Measurements from ENCODE around the gene TBX18.

The TBX18 gene

GRCh38 chr6:84764332-84765049 lies at the start of gene TBX18:
TSS of gene TBX18 (minus strand) at chr6:84764598. CDS start at chr6:84764181, 417 bp downstream.
- peak; percentile 93 for DNase-seq

GRCh38 chr6:84811351-84811750 lies 47.0 kb upstream of the TBX18 start:
- DNase-seq = no peak

DNA sequence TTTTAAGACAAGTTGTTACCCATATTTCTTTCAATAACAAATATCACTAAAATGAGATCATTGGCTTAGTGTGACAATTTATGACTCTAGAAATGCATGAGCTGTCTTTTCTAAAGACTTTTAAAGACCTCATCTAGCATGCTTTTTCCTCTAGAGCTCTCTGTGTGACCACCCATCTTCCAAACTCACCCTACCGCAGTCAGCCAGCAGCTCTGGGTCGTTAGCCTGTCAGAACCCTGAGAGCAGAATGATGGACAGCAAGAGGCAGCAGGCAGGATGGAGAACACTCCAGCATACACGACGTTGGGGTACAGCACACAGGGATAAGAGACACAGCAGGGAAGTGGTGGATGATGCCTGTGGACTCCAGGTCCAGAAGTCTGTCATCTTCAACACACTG lies 45.1 kb upstream of the TBX18 start:
- DNase-seq = no peak

GRCh38 chr6:84808491-84809061 lies 44.2 kb upstream of the TBX18 start:
- DNase-seq = no peak

DNA sequence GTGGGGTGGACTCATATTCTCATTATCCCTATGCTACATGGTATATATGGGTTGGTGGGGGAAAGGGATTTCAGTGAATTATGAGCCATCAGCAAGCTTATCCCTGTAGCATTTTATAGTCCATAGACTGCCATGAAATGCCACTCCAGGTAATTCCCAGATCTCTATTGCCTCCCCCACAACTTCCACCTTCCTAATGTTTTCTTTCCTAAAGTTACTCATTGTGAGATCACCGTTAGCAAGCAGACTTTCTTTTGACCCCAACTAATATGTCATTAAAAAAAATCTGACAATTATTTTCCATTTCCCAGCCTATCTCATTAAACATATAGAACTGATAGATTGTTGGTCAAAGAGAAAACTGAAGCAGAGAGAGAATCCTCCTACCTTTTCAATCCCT lies 40.7 kb upstream of the TBX18 start:
- no peak for DNase-seq

DNA sequence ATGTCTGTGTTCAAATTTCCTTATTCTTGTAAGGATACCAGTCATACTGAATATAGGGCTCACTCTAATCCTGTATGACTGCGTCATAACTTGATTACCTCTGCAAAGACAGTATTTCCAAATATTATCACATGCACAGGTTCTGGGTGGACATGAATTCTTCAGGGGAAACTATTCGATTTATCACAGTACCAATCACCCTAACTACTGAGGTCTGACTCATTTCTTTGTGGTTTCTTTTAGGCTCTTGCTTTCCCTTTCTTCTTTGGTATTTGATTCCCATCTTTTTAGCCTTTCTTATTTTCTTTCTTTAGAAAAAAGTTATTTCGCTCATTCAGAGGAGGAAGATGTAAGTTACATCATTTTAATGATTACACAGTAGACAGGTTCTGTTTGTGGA lies 40.3 kb upstream of the TBX18 start:
- no peak for DNase-seq

GRCh38 chr6:84801250-84801649 lies 36.9 kb upstream of the TBX18 start:
- DNase-seq = no peak

DNA sequence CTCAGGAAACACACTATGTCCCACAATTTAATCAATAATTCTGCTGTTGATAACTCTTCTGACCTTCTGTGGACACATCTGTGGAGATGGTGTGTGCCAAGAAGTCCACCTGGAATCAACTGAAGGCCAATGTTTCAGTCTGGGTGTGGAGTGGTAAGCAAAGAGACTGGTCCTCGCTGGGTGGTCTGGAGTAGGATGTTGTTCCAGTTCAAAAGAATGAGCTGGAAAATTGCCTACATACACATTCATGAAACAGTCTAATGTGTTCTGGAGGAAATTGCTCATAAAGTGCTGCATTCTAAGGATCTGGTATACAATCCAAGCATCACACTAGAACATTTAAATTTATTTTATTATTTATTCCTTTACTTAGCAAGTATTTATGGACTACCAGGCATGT lies 33.9 kb upstream of the TBX18 start:
- DNase-seq = no peak

- no peak for DNase-seq
Observed at GRCh38 chr6:84796343-84796742, 31.9 kb upstream of the TBX18 start.

GRCh38 chr6:84791927-84792326 lies 27.5 kb upstream of the TBX18 start:
- no peak for DNase-seq

- no peak for DNase-seq
Observed at GRCh38 chr6:84791233-84791632, 26.8 kb upstream of the TBX18 start.

DNA sequence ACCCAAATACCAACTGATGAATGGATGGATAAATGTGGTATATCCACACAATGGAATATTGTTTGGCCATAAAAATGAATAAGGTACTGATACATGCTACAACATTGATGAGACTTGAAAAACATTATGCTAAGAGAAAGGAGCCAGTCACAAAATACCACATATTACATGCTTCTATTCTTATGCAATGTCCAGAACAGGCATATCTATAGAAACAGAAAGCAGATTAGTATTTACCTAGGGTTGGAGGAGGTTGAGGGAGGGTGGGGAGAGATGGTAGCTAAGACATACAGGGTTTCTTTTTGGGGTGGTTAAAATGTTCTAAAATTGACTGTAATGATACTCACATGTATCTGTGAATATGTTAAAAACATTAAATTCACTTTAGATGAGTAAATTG lies 24.8 kb upstream of the TBX18 start:
- no peak for DNase-seq

DNA sequence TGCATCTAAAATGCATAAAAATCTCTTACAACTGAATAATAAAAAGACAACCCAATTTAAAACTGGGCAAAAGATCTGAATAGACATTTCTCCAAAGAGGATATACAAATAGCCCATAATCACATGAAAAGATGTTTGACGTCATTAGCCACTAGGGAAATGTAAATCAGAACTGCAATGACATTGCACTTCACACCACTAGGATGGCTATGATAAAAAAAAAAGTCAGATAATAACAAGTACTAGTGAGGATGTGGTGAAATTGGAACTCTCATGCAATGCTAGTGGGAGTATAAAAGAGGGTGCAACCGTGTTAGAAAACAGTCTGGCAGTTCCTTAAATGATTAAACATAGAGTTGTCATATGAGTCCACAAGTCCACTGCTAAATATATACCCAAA lies 24.3 kb upstream of the TBX18 start:
- DNase-seq = no peak

DNA sequence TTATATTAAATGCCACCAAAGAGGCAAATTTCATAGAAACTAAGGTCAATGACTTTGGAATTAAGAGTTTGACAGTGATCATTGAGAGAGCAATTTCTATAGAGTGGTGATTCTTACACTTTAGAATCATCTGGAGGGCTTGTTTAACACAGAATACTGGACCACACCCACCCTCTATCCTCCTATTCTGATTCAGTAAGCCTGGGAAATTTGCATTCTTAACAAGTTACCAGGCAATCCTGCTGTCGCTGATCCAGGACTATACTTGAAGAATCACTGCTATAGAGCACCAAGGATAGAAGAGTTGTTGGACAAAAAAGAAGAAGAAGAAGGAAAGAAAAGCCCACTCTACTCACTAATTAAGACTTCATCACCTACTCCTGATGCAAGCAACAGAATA lies 21.3 kb upstream of the TBX18 start:
- no peak for DNase-seq

DNA sequence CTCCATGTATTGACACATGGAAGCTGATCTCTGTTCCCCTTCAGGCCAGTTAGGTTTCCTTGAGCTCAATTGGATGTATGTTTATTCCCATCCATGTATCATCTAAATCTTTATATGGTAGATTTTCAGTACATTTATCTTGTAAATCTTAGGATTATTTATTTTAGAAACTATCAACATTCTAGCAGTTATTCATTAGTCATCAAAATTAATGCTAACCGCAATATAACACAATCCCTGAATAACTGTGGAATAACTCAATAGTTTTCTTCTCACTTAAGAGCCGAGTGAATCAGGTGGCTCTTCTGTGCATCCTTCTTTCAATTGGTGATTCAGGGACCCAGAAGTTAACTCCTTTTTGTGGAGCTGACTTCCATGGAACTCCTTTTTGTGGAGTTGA lies 15.5 kb upstream of the TBX18 start:
- DNase-seq = no peak

GRCh38 chr6:84779380-84779779 lies 15.0 kb upstream of the TBX18 start:
- DNase-seq = no peak

DNA sequence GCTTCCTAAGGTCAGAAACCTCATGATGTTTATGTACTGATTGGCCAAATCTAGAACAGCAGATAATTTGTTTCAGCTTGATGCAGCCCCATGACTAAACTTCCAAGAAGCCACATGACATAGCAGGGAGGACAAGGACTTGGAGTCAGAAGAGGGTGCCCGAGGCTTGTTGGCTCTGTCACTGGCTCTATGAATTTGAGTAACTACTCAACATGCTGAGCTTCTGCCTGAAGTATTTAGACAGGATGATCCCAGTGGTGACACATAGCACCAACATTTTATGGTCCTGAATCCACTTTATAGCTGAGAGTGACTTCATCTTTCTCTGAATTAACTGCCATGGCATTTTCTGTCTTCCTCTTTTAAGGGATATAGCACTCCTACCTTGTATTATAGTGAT lies 13.5 kb upstream of the TBX18 start:
- DNase-seq = no peak

- no peak for DNase-seq
Observed at GRCh38 chr6:84776392-84776791, 12.0 kb upstream of the TBX18 start.

DNA sequence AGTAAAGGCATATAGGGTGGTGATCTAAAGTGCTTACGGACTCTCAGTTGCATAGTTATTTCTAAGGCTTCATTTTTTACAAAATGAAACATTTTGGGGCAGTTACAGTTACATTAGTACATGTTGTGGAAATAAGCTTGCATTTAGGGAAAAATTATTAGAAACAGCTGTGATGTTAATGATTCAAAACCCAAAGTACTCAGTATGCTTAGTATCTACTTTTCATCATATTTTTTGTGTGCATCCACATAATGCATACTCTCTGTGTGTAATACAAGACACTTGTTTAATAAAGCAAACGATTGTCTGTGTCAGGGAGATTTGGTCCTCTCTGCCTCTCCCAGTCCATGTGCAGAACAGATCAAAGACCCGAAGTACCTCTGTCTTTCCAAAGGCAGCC lies 11.4 kb upstream of the TBX18 start:
- DNase-seq = no peak

DNA sequence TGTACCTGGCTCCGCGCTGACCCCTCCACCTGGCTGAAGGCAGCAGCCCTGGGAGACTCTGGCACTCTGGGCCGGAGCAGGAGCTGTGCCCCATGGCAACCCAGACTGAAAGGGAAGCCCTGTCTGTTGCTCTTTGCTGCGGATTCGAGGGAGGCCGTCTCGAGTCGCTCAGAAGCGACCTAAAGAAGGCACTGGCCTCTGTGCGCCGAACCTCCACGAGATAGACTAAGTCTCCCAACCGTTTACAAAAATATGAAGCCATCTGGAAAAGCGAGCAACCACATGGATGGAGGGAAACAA lies 10.5 kb upstream of the TBX18 start:
- no peak for DNase-seq

- no peak for DNase-seq
Observed at GRCh38 chr6:84774157-84774984, 10.0 kb upstream of the TBX18 start.

DNA sequence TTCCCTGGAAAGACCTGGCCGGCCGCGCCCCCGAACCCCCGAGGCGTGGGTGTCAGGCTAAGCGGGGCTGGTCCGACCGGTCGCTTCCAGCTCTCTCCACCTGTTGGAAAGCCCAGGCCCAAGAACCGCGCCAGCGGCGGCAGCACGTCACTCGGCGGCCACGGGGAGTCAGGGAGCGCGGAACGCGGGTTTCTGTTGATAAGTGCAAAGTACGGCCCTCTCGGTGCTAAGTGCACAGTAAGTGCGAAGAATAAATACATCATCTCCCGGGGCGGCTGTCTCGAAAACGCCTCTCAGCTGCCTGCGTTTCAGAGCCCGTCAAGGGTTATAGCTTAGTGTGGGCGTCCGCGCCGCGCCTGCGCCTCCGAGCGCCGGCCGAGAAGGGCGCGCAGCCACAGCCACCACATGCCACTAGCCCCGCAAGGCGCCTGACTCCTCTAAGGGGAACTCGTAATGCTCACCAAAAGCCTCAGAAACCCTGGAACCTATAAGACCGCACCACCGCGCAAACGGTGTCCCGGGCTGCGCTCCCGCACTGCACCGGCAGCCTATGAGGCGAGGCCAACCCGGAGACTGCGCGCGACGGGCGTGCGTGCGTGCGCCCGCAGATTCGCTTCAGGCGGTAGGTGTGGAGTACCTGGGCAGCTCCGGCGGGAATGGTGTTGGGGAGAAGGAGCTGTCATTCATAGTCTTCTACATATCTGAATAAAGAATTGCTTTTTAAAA lies 9.2 kb upstream of the TBX18 start:
- DNase-seq = no peak

DNA sequence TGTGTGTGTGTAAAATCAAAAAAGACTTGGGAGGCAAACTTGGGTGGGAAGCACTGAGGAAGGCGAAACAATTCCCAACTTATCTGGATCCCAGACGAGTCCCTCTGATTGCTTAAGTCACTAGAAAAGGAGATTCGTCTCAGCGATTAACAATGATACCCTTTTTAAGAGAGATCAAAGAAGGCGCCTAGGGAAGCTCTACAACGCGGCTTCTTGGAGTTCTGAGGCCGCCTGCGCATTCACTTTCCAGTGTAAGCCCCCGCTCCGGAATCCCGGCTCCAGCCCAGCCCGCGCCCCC lies 8.7 kb upstream of the TBX18 start:
- DNase-seq = no peak

All from amniotic stem cell (primary cell).